ENCODE data around the gene TMCO4. TPM values are rescaled to one million over a fixed set of nuclear protein-coding genes. Genes with fewer than 3 reads are reported as not detected.

Gene TMCO4
- total and polyA plus RNA-seq, 2 donors (not counting 3 experiments of a cell fraction or from before 2014, with no cell fraction given) = 7.6 to 10.3 TPM

GRCh38 chr1:19804831-19805251 lies 5.1 kb upstream of the TMCO4 start:
- Histone ChIP-seq H3K9me1 (replicated peaks; ENCODE audit: control insufficient read depth, extremely low read depth, insufficient read depth, low read length) (no peaks in the 10 kb centered on the region), H3K9me3 (replicated peaks; ENCODE audit: control insufficient read depth, insufficient read depth, low read length) (no peaks in the 10 kb centered on the region), H3K4me1 (ENCODE audit: control insufficient read depth, extremely low read depth, insufficient read depth, low read length) (peaks cover 3% of the 10 kb centered on the region), H4K20me1 (replicated peaks; ENCODE audit: control insufficient read depth, extremely low read depth, insufficient read depth, low read length) (no peaks in the 10 kb centered on the region), H3K27me3 (ENCODE audit: control insufficient read depth in 2 of 2, insufficient read depth in 2 of 2, low read length in 2 of 2) (no peaks in the 10 kb centered on the region), H3K4me3 (replicated peaks in 1 of 3; ENCODE audit: insufficient read depth in 1 of 3, low read depth in 1 of 3, low read length in 3 of 3) (no peak overlapping the region), H3K79me2 (ENCODE audit: control insufficient read depth, insufficient read depth, low read length) (no peaks in the 10 kb centered on the region), H2AFZ (ENCODE audit: low read depth, low read length) (no peak overlapping the region), H3K9ac (replicated peaks; ENCODE audit: extremely low read depth, insufficient read depth, low read length) (no peak overlapping the region), H3K27ac (ENCODE audit: insufficient read depth, low read depth, low read length) (no peak overlapping the region), H3K36me3 (ENCODE audit: control insufficient read depth in 2 of 2, extremely low read depth in 1 of 2, insufficient read depth in 2 of 2, low read length in 2 of 2) (no peaks in the 10 kb centered on the region), H3K4me2 (ENCODE audit: insufficient read depth, low read length) (no peak overlapping the region)
- BruUV-seq (replicated peaks) = no TSS peak
- ChIA-PET CTCF (interaction anchor here (1.0 to 3.2 kb wide), 4 partner anchors 39 to 143 kb away, joined by 4 to 8 read pairs (median 6); partner anchors contain the start of gene OTUD3), POLR2A (no interaction called here)
- FAIRE-seq = no peak
- TF ChIP-seq FOS (IDR thresholded peaks at IDR 0.05; ENCODE audit: borderline replicate concordance, insufficient read depth, low read length) (no peak), MAX (IDR thresholded peaks at IDR 0.05; ENCODE audit: insufficient read depth, insufficient read length) (no peak), JUN (IDR thresholded peaks at IDR 0.05; ENCODE audit: borderline replicate concordance, insufficient read depth, insufficient read length, low read depth) (no peak), GATA2 (IDR thresholded peaks at IDR 0.05; ENCODE audit: insufficient read depth, insufficient read length, low read depth, low read length) (no peak), CTCF (IDR thresholded peaks at IDR 0.05; ENCODE audit: extremely low read depth in 1 of 2, insufficient read depth in 1 of 2, low read depth in 1 of 2, low read length in 2 of 2) (no peak), POLR2A (IDR thresholded peaks at IDR 0.05; ENCODE audit: low read depth, low read length) (no peak), EZH2 (IDR thresholded peaks at IDR 0.05; ENCODE audit: borderline replicate concordance, low read depth, low read length, severe bottlenecking) (no peak), POLR2AphosphoS5 (IDR thresholded peaks at IDR 0.05; ENCODE audit: insufficient read depth, low read depth, low read length) (no peak), MYC (IDR thresholded peaks at IDR 0.05; ENCODE audit: low read depth, low read length) (no peak)
- intact Hi-C loops (cut with micrococcal nuclease) (no loop called here), dilution Hi-C loops (cut with MboI; ENCODE audit: extremely low pct_ligation_motif_present, low sequenced_read_pairs) (no loop called here)
- DNase-seq (ENCODE audit: low read depth, low spot score) = no peak
